HG03439 (cell line): ENCODE measurements around the gene ATP6V0E2.
"Not testable (repeated sequence)": the region's sequence is repeated elsewhere in the genome, so short reads cannot be mapped to it uniquely, and the experiment has no call there.

Experiments
- ATAC-seq: cut with Tn5 transposase; IDR thresholded peaks from one replicate; pipeline ENCODE4 v1.9.1; 2021; ENCODE audit warnings: mild to moderate bottlenecking, moderate library complexity; ENCODE audit not compliant: unreplicated experiment

Gene ATP6V0E2

DNA sequence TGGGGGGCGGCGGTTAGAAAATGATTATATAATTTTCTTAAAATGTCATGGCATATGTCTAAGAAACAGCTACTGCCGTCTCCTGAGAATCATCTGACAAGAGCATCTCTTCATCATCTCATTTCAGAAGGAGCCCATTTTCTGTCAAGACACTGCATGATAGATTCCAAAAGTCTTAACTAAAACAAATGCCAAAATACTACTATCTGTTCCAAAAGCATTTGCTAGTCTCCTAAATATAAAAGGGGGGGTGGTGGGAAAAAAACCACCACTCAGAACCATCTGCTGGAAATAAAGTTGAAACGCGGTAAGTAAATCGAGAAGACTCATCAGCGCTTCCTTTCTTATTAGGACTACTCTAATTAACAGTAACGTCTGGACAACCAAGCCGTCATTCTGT is 36.5 kb downstream of the ATP6V0E2 start:
- ATAC-seq: not testable (repeated sequence)

DNA sequence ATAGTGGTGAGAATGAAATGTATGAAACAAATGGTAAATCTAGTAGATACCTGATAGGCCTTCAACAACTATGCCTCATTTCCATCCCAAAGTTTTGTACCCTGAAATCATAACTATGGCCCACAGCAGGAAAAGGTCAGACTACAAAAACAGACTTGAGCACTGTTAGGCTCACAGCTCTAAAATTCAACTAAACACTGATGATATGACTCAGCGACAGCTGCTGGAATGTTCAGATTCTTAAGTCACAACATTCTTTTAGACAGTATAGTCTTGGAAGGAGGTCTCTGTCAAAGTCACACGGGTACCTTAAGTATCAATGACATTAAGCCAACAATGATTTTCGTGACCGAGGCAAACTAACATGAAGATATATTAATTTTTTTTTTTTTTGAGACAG is 38.4 kb downstream of the ATP6V0E2 start:
- not testable (repeated sequence) for ATAC-seq

DNA sequence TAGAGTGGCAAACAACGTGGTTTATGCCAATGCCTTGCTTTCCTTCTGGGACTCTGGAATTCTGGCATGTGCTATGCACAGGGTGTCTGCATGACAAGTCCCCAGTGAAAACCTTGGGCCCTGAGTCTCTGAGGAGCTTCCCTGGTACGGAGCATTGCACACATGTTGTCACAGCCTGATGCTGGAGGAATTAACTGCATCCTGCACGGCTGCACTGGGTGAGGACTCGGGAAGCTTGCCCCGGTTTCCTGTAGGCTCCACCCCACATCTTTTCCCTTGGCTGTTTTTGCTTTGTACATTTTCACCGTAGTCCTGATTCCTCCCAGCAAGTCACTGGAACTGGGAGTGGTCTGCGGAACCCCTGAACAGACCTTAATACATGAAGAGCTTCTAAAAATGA is 52.6 kb downstream of the ATP6V0E2 start:
- ATAC-seq: not testable (repeated sequence)
